Smooth muscle cell (in vitro differentiated cells): ENCODE data around the gene SRCIN1. TPM values are rescaled to one million over a fixed set of nuclear protein-coding genes. Genes with fewer than 3 reads are reported as not detected.

ENCODE experiments used
- DNase-seq: peaks from one replicate; lab custom pipeline; 2025; ENCODE audit not compliant: unreplicated experiment; lab: John Stamatoyannopoulos, UW
- H2AFZ ChIP-seq: fragments of 200-600 bp; sonication (generic); 2 replicates; pipeline ENCODE4 v1.6.0; 2016; ENCODE audit warnings: antibody characterized with exemption, low read depth, mild to moderate bottlenecking
- H3F3A ChIP-seq: fragments of 200-600 bp; sonication (generic); 2 replicates; pipeline ENCODE4 v1.6.0; 2017; ENCODE audit warnings: antibody characterized with exemption, low read depth
- H3K27ac ChIP-seq: fragments of 200-600 bp; sonication (generic); 2 replicates; pipeline ENCODE4 v1.5.1; 2016; ENCODE audit warnings: low read depth, mild to moderate bottlenecking
- H3K27me3 ChIP-seq: fragments of 200-600 bp; sonication (generic); 2 replicates; pipeline ENCODE4 v1.6.1; 2016; ENCODE audit warnings: low read depth, mild to moderate bottlenecking
- H3K36me3 ChIP-seq: fragments of 200-600 bp; sonication (generic); 2 replicates; pipeline ENCODE4 v1.5.1; 2016; ENCODE audit warnings: low read depth
- H3K4me1 ChIP-seq: fragments of 200-600 bp; sonication (generic); 2 replicates; pipeline ENCODE4 v1.5.1; 2016; ENCODE audit warnings: low read depth
- H3K4me2 ChIP-seq: fragments of 200-600 bp; sonication (generic); 2 replicates; pipeline ENCODE4 v1.6.0; 2016; ENCODE audit warnings: mild to moderate bottlenecking
- H3K4me3 ChIP-seq: fragments of 200-600 bp; sonication (generic); 2 replicates; pipeline ENCODE4 v1.5.1; 2016; ENCODE audit warnings: mild to moderate bottlenecking
- H3K79me2 ChIP-seq: fragments of 200-600 bp; sonication (generic); 2 replicates; pipeline ENCODE4 v1.6.0; 2016; ENCODE audit warnings: low read depth, mild to moderate bottlenecking
- H3K9ac ChIP-seq: fragments of 200-600 bp; sonication (generic); 2 replicates; pipeline ENCODE4 v1.6.0; 2016; ENCODE audit warnings: low read depth
- H3K9me3 ChIP-seq: fragments of 200-600 bp; sonication (generic); replicated peaks from 2 replicates; pipeline ENCODE4 v1.5.1; 2016; ENCODE audit warnings: low read depth
- H4K20me1 ChIP-seq: fragments of 200-600 bp; sonication (generic); 2 replicates; pipeline ENCODE4 v1.6.0; 2016; ENCODE audit warnings: low read depth
- CTCF ChIP-seq: fragments of 200-600 bp; sonication (generic); IDR thresholded peaks from 2 replicates; pipeline ENCODE4 v1.5.1; 2017; ENCODE audit warnings: borderline replicate concordance, mild to moderate bottlenecking, antibody characterized with exemption; ENCODE audit not compliant: insufficient read depth, poor library complexity, severe bottlenecking
- WGBS: methylation state at CpG from one replicate; pipeline ENCODE4 v1.1.7; 2016; ENCODE audit warnings: low lambda C conversion rate; 5-methylcytosine and 5-hydroxymethylcytosine counted together
- polyA plus RNA-seq: library from polyadenylated mRNA; unstranded; fragments of >200 nt; fragmentation: Nextera tagmentation; extraction: Ambion mirVana; gene quantifications from 2 replicates; pipeline ENCODE4 v1.2.1, GENCODE V29; 2016
- total RNA-seq: library from RNA; depleted of rRNA; stranded (reverse); fragments of >200 nt; gene quantifications from 2 replicates; pipeline ENCODE4 v1.2.3, GENCODE V29; 2014

Gene SRCIN1
- total and polyA plus RNA-seq, 2 experiments from 2014 or later = 0.16 to 0.90 TPM

- H2AFZ ChIP-seq = no peak overlapping the region
- WGBS = 27% methylated on average over 15 of the region's 15 CpGs
- H3K27me3 ChIP-seq = peaks cover 72% of the 10 kb centered on the region
- no peak overlapping the region for H3K27ac ChIP-seq
- H3K9me3 ChIP-seq = no peaks in the 10 kb centered on the region
- H3K4me3 ChIP-seq = no peak overlapping the region
- no peaks in the 10 kb centered on the region for H3K79me2 ChIP-seq
- H3K4me2 ChIP-seq = no peak overlapping the region
- H4K20me1 ChIP-seq = no peaks in the 10 kb centered on the region
- peaks cover 29% of the 10 kb centered on the region for H3K4me1 ChIP-seq
- no peaks in the 10 kb centered on the region for H3F3A ChIP-seq
- DNase-seq = no peak
- H3K36me3 ChIP-seq = no peaks in the 10 kb centered on the region
- no peak overlapping the region for H3K9ac ChIP-seq
- TF ChIP-seq CTCF = no peak
Measured at GRCh38 chr17:38560503-38561318, 45.0 kb downstream of the SRCIN1 start.

- H3K4me2 ChIP-seq = no peak overlapping the region
- WGBS = 26% methylated on average over 6 of the region's 6 CpGs
- no peaks in the 10 kb centered on the region for H3F3A ChIP-seq
- H3K4me1 ChIP-seq = peaks cover 25% of the 10 kb centered on the region
- H3K9me3 ChIP-seq = no peaks in the 10 kb centered on the region
- H3K9ac ChIP-seq = no peak overlapping the region
- H3K27ac ChIP-seq = no peak overlapping the region
- H3K4me3 ChIP-seq = no peak overlapping the region
- H3K79me2 ChIP-seq = no peaks in the 10 kb centered on the region
- no peak for DNase-seq
- H2AFZ ChIP-seq = no peak overlapping the region
- TF ChIP-seq CTCF = no peak
- no peaks in the 10 kb centered on the region for H3K36me3 ChIP-seq
- H3K27me3 ChIP-seq = peaks cover 64% of the 10 kb centered on the region
- H4K20me1 ChIP-seq = no peaks in the 10 kb centered on the region
Measured at GRCh38 chr17:38559880-38560230, 45.9 kb downstream of the SRCIN1 start.

- H3F3A ChIP-seq = no peaks in the 10 kb centered on the region
- no peaks in the 10 kb centered on the region for H3K36me3 ChIP-seq
- no peak overlapping the region for H2AFZ ChIP-seq
- H3K27ac ChIP-seq = no peak overlapping the region
- peaks cover 19% of the 10 kb centered on the region for H3K4me1 ChIP-seq
- no peak for TF ChIP-seq CTCF
- DNase-seq = no peak
- peak overlapping the region; percentile 27 for H3K4me3 ChIP-seq
- H3K9me3 ChIP-seq = no peaks in the 10 kb centered on the region
- peaks cover 58% of the 10 kb centered on the region for H3K27me3 ChIP-seq
- H3K9ac ChIP-seq = no peak overlapping the region
- WGBS = 5% methylated on average over 23 of the region's 44 CpGs
- no peaks in the 10 kb centered on the region for H3K79me2 ChIP-seq
- H3K4me2 ChIP-seq = peak overlapping the region; percentile 87
- no peaks in the 10 kb centered on the region for H4K20me1 ChIP-seq
Measured at GRCh38 chr17:38559051-38559879, 46.5 kb downstream of the SRCIN1 start.
